Calu3 (cell line): ENCODE data around the gene SP140L. TPM values are rescaled to one million over a fixed set of nuclear protein-coding genes. Genes with fewer than 3 reads are reported as not detected.

Experiments used
- BruUV-seq: library from RNA; stranded (reverse); fragments of 400-500 nt; replicated peaks from 2 replicates; lab custom pipeline; 2021; lab: Mats Ljungman, UMichigan
- CTCF ChIA-PET: fragments of 300-600 bp; sonication (Branson Sonifier 250); formaldehyde crosslinking; loops from one replicate; lab custom pipeline; 2022; ENCODE audit warnings: antibody characterized with exemption; lab: Charles Lee
- DNase-seq: peaks from one replicate; pipeline ENCODE4 v3.0.0; 2022
- H3K27ac Mint-ChIP-seq: one replicate; pipeline ENCODE4 v1.8.0; 2022; ENCODE audit warnings: mixed read lengths; ENCODE audit not compliant: unreplicated experiment
- H3K27me3 Mint-ChIP-seq: one replicate; pipeline ENCODE4 v1.8.0; 2022; ENCODE audit warnings: mixed read lengths; ENCODE audit not compliant: unreplicated experiment
- H3K36me3 Mint-ChIP-seq: one replicate; pipeline ENCODE4 v1.8.0; 2022; ENCODE audit warnings: mild to moderate bottlenecking, moderate library complexity, mixed read lengths; ENCODE audit not compliant: insufficient read depth, unreplicated experiment
- H3K4me1 Mint-ChIP-seq: one replicate; pipeline ENCODE4 v1.8.0; 2022; ENCODE audit warnings: mild to moderate bottlenecking, low read depth, mixed read lengths; ENCODE audit not compliant: unreplicated experiment
- H3K4me3 Mint-ChIP-seq: one replicate; pipeline ENCODE4 v1.8.0; 2022; ENCODE audit warnings: mild to moderate bottlenecking, low read depth, moderate library complexity, mixed read lengths; ENCODE audit not compliant: unreplicated experiment
- H3K9me3 Mint-ChIP-seq: one replicate; pipeline ENCODE4 v1.8.0; 2022; ENCODE audit warnings: low read depth, mixed read lengths; ENCODE audit not compliant: unreplicated experiment
- CTCF ChIP-seq: fragments of 200-600 bp; IDR thresholded peaks from one replicate; pipeline ENCODE4 v1.8.0; 2022; ENCODE audit warnings: antibody characterized with exemption; ENCODE audit not compliant: unreplicated experiment
- intact Hi-C: fragments of 100-400 bp; cut with micrococcal nuclease; formaldehyde crosslinking; loops from one replicate; pipeline ENCODE4 v1.10.0; 2022; ENCODE audit not compliant: unreplicated experiment
- total RNA-seq: library from RNA; stranded (reverse); gene quantifications from 2 replicates; pipeline ENCODE4 v1.2.3, GENCODE V29; 2022

The SP140L gene
- total RNA-seq, 1 experiment from 2014 or later, result 35.4 TPM

GRCh38 chr2:230312638-230313037 lies 14.4 kb upstream of the SP140L start:
- BruUV-seq, result no TSS peak
- H3K36me3 Mint-ChIP-seq, result no peaks in the 10 kb centered on the region
- CTCF ChIA-PET, result no interaction called here
- H3K27me3 Mint-ChIP-seq, result no peaks in the 10 kb centered on the region
- no peak overlapping the region for H3K27ac Mint-ChIP-seq
- no peak for TF ChIP-seq CTCF
- H3K9me3 Mint-ChIP-seq, result peaks cover 3% of the 10 kb centered on the region
- intact Hi-C loops, result no loop called here
- H3K4me3 Mint-ChIP-seq, result no peak overlapping the region
- DNase-seq, result no peak
- peaks cover 8% of the 10 kb centered on the region for H3K4me1 Mint-ChIP-seq

DNA sequence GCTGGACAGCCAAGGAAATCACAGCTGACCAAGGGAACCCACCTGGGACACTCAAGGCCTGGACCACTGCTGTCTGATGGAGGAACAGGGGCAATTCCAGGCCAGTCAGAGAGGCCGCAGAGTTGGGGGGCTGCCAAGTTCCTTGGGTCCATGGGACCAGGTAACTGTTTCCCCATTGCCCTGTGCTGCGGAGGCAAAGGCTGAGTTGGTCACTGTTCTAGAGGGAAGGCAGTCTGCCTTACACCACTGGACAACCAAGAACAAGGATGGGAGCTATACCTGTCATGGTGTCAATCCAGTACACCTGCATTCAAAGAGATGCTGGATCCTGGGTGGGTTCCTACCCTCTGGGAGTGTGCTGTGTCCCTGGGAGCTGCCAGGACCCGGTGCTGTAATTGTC lies 9.6 kb upstream of the SP140L start:
- Mint-ChIP-seq H3K27me3 (no peaks in the 10 kb centered on the region), H3K4me3 (no peak overlapping the region), H3K27ac (no peak overlapping the region), H3K4me1 (peaks cover 22% of the 10 kb centered on the region), H3K36me3 (peaks cover 2% of the 10 kb centered on the region), H3K9me3 (peaks cover 8% of the 10 kb centered on the region)
- CTCF ChIA-PET, result no interaction called here
- no peak for DNase-seq
- no peak for TF ChIP-seq CTCF
- BruUV-seq, result no TSS peak
- intact Hi-C loops, result no loop called here

DNA sequence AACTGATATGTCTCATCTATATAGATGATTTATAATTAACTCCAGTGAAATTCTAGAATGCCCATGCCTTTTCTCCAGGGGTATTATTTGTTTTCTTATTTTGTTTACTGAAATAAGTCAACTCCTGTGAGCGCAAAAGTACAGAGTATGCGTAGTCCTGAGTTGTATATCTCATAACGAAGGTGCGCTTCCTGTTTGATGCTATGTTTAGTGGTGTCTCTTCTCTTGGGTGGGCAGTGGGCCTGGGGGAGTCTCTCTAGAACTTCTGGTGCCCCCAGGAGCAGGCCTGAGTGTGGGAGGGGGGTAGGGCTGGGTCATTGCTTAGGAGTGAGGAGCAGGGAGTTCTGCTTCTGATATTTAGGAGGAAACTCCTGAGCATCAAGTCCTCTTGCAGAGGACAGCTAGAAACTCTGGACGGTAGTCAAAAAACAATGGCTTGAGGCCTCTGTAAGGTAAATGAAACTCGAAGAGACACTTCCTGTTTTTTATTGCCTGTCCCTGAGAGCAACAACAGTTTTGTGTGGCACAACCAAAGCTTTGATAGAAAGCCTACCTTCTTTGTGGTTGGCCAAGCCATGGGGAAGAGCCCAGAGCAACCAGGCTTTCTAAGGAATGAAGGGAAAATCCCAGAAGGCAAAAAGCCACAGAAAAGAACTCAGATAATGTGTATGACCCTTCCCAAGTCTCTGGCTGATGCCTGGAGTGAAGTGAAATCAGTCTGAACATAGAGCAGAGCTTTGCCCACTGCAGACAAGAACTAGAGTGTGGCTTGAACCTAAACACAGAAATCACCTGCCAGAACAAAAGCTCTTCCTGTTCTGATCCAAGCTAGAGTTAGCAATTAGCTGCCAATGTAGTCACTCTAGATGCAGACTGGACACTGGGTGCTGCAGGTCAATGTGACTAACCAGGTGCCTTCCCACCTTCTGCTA lies 8.5 kb upstream of the SP140L start:
- Mint-ChIP-seq H3K27me3 (no peaks in the 10 kb centered on the region), H3K9me3 (peaks cover 10% of the 10 kb centered on the region), H3K36me3 (peaks cover 12% of the 10 kb centered on the region), H3K27ac (no peak overlapping the region), H3K4me3 (no peak overlapping the region), H3K4me1 (peaks cover 22% of the 10 kb centered on the region)
- CTCF ChIA-PET, result no interaction called here
- DNase-seq, result no peak
- no peak for TF ChIP-seq CTCF
- BruUV-seq, result no TSS peak
- intact Hi-C loops, result no loop called here

- intact Hi-C loops, result no loop called here
- H3K4me1 Mint-ChIP-seq, result peaks cover 16% of the 10 kb centered on the region
- H3K27ac Mint-ChIP-seq, result no peak overlapping the region
- BruUV-seq, result no TSS peak
- CTCF ChIA-PET, result no interaction called here
- no peak overlapping the region for H3K4me3 Mint-ChIP-seq
- TF ChIP-seq CTCF, result no peak
- DNase-seq, result no peak
- peaks cover 7% of the 10 kb centered on the region for H3K9me3 Mint-ChIP-seq
- H3K36me3 Mint-ChIP-seq, result peaks cover 12% of the 10 kb centered on the region
- H3K27me3 Mint-ChIP-seq, result no peaks in the 10 kb centered on the region
These were observed 7.7 kb upstream of the SP140L start for GRCh38 chr2:230319211-230319862.
